Measurements from ENCODE around the gene PTPRO. TPM values are rescaled to one million over a fixed set of nuclear protein-coding genes. Genes with fewer than 3 reads are reported as not detected.
A peak's percentile ranks its signal among the peaks of the same experiment; 100 is the strongest.

Gene PTPRO
- total and polyA plus RNA-seq, 10 of the 15 experiments (the other 5 are each of a cell fraction or from before 2014, with no cell fraction given) = 1.2 to 5.3 (median 3.5) TPM

GRCh38 chr12:15590180-15590826, 268.0 kb downstream of the PTPRO start (continued):
- TF ChIP-seq PBX3 (IDR thresholded peaks at IDR 0.05; ENCODE audit: insufficient replicate concordance, low read depth, low read length) (peak; percentile 14), USF1 (IDR thresholded peaks at IDR 0.05; ENCODE audit: borderline replicate concordance, extremely low read length, insufficient read depth, low read depth, low read length) (no peak), EP300 (IDR thresholded peaks at IDR 0.05; ENCODE audit: borderline replicate concordance in 1 of 2, control insufficient read depth in 1 of 2, low read depth in 2 of 2, low read length in 2 of 2) (no peak), SMC3 (IDR thresholded peaks at IDR 0.05; ENCODE audit: borderline replicate concordance, low read length) (peak; percentile 96), CBX5 (IDR thresholded peaks at IDR 0.05; ENCODE audit: low read depth) (no peak), RB1 (IDR thresholded peaks at IDR 0.05; ENCODE audit: borderline replicate concordance) (peak; percentile 83), STAT3 (IDR thresholded peaks at IDR 0.05; ENCODE audit: low read depth, low read length) (no peak), ETV6 (conservative IDR thresholded peaks at IDR 0.05 in 1 of 2, IDR thresholded peaks at IDR 0.05 in 1 of 2; ENCODE audit: borderline replicate concordance in 1 of 2, low read depth in 1 of 2) (no peak), IKZF1 (conservative IDR thresholded peaks at IDR 0.05) (peak; percentile 57), ZZZ3 (IDR thresholded peaks at IDR 0.05; ENCODE audit: control insufficient read depth, insufficient read length, low read depth) (no peak), CBX3 (IDR thresholded peaks at IDR 0.05; ENCODE audit: borderline replicate concordance, low read depth) (no peak), SKIL (IDR thresholded peaks at IDR 0.05; ENCODE audit: low read depth, poor library complexity, severe bottlenecking) (peak; percentile 63), CREM (IDR thresholded peaks at IDR 0.05; ENCODE audit: low read depth) (no peak), POLR2AphosphoS5 (IDR thresholded peaks at IDR 0.05; ENCODE audit: low read length) (no peak), RBBP5 (conservative IDR thresholded peaks at IDR 0.05) (no peak), MLLT1 (IDR thresholded peaks at IDR 0.05) (0 out of 2 replicates have a peak, but pooled peaks have one; percentile 24), CEBPZ (IDR thresholded peaks at IDR 0.05; ENCODE audit: low read depth, low read length) (no peak), ZNF274 (IDR thresholded peaks at IDR 0.05; ENCODE audit: insufficient read depth, insufficient read length) (no peak), BCL11A (IDR thresholded peaks at IDR 0.05; ENCODE audit: low read depth, low read length) (no peak), ZNF207 (IDR thresholded peaks at IDR 0.05; ENCODE audit: borderline replicate concordance) (0 out of 2 replicates have a peak, but pooled peaks have one; percentile 34), ZNF622 (IDR thresholded peaks at IDR 0.05) (no peak)

All from GM12878 (cell line).